ENCODE data around the gene NOXO1.

DNA sequence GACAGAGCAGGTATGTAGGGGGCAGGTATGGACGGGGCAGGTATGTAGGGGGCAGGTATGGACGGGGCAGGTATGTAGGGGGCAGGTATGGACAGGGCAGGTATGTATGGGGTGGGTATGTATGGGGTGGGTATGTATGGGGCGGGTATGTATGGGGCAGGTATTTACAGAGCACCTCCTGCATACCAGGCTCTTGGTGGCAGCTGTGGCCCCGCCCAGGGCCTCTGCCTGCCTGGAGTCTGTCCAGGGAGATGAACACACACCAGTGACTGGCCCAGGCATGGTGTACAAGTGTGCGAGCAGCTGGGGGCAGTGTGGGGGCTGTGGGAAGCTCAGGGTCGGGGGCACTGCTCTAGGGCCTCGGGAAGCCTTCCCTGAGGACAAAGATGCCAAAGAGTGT is 31.2 kb downstream of the NOXO1 start:
- TF ChIP-seq ZNF24 (IDR thresholded peaks at IDR 0.05) (no peak), RELA (IDR thresholded peaks at IDR 0.05; ENCODE audit: borderline replicate concordance, partially characterized antibody) (no peak)

Measured in GM12878 (cell line).